ENCODE data around the gene PRKG1.

Gene PRKG1

GRCh38 chr10:51881213-51881612, 806.9 kb downstream of the PRKG1 start:
- Histone ChIP-seq H3K27me3 (ENCODE audit: control insufficient read depth, insufficient read depth, low read length) (no peaks in the 10 kb centered on the region), H3K4me1 (ENCODE audit: control insufficient read depth, insufficient read depth, low read length) (no peaks in the 10 kb centered on the region), H3K9ac (ENCODE audit: low read depth, low read length) (no peak overlapping the region), H3K4me3 (ENCODE audit: low read depth, low read length) (no peak overlapping the region), H3K9me3 (ENCODE audit: control insufficient read depth, insufficient read depth, low read length) (no peaks in the 10 kb centered on the region), H3K36me3 (ENCODE audit: control insufficient read depth, insufficient read depth, low read length) (no peaks in the 10 kb centered on the region)

GRCh38 chr10:51886438-51887068, 812.3 kb downstream of the PRKG1 start:
- Histone ChIP-seq H3K9ac (ENCODE audit: low read depth, low read length) (no peak overlapping the region), H3K4me3 (ENCODE audit: low read depth, low read length) (no peak overlapping the region), H3K36me3 (ENCODE audit: control insufficient read depth, insufficient read depth, low read length) (no peaks in the 10 kb centered on the region), H3K9me3 (ENCODE audit: control insufficient read depth, insufficient read depth, low read length) (no peaks in the 10 kb centered on the region), H3K4me1 (ENCODE audit: control insufficient read depth, insufficient read depth, low read length) (no peaks in the 10 kb centered on the region), H3K27me3 (ENCODE audit: control insufficient read depth, insufficient read depth, low read length) (no peaks in the 10 kb centered on the region)

DNA sequence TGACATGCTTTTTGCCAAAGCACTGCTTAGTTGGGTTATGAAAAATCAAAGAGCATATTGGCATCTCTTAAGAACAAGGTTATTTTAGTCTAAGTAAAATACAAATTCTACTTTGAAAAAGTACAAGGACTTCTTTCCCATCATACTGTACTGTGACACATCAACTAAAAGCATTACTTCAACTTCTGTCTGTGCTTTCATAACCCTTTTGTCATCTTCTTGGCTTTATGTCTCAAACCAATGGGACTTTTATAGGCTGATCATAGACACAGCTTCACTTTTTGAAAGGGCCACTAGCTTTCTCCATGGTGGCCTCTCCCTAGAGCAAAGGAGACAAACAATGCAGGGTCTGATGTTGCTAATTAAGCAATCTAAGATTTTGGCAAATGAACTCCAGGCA, 814.0 kb downstream of the PRKG1 start:
- Histone ChIP-seq H3K4me1 (ENCODE audit: control insufficient read depth, insufficient read depth, low read length) (no peaks in the 10 kb centered on the region), H3K9me3 (ENCODE audit: control insufficient read depth, insufficient read depth, low read length) (no peaks in the 10 kb centered on the region), H3K9ac (ENCODE audit: low read depth, low read length) (no peak overlapping the region), H3K4me3 (ENCODE audit: low read depth, low read length) (no peak overlapping the region), H3K27me3 (ENCODE audit: control insufficient read depth, insufficient read depth, low read length) (no peaks in the 10 kb centered on the region), H3K36me3 (ENCODE audit: control insufficient read depth, insufficient read depth, low read length) (no peaks in the 10 kb centered on the region)

- Histone ChIP-seq H3K9ac (ENCODE audit: low read depth, low read length) (no peak overlapping the region), H3K27me3 (ENCODE audit: control insufficient read depth, insufficient read depth, low read length) (no peaks in the 10 kb centered on the region), H3K9me3 (ENCODE audit: control insufficient read depth, insufficient read depth, low read length) (no peaks in the 10 kb centered on the region), H3K36me3 (ENCODE audit: control insufficient read depth, insufficient read depth, low read length) (no peaks in the 10 kb centered on the region), H3K4me3 (ENCODE audit: low read depth, low read length) (no peak overlapping the region), H3K4me1 (ENCODE audit: control insufficient read depth, insufficient read depth, low read length) (no peaks in the 10 kb centered on the region)
These were observed 818.0 kb downstream of the PRKG1 start for GRCh38 chr10:51892313-51892712.

GRCh38 chr10:51892965-51893658, 818.8 kb downstream of the PRKG1 start:
- no peaks in the 10 kb centered on the region for H3K4me1 ChIP-seq (ENCODE audit: control insufficient read depth, insufficient read depth, low read length)
- no peaks in the 10 kb centered on the region for H3K9me3 ChIP-seq (ENCODE audit: control insufficient read depth, insufficient read depth, low read length)
- H3K27me3 ChIP-seq (ENCODE audit: control insufficient read depth, insufficient read depth, low read length) = no peaks in the 10 kb centered on the region
- no peak overlapping the region for H3K4me3 ChIP-seq (ENCODE audit: low read depth, low read length)
- H3K36me3 ChIP-seq (ENCODE audit: control insufficient read depth, insufficient read depth, low read length) = no peaks in the 10 kb centered on the region
- H3K9ac ChIP-seq (ENCODE audit: low read depth, low read length) = no peak overlapping the region

DNA sequence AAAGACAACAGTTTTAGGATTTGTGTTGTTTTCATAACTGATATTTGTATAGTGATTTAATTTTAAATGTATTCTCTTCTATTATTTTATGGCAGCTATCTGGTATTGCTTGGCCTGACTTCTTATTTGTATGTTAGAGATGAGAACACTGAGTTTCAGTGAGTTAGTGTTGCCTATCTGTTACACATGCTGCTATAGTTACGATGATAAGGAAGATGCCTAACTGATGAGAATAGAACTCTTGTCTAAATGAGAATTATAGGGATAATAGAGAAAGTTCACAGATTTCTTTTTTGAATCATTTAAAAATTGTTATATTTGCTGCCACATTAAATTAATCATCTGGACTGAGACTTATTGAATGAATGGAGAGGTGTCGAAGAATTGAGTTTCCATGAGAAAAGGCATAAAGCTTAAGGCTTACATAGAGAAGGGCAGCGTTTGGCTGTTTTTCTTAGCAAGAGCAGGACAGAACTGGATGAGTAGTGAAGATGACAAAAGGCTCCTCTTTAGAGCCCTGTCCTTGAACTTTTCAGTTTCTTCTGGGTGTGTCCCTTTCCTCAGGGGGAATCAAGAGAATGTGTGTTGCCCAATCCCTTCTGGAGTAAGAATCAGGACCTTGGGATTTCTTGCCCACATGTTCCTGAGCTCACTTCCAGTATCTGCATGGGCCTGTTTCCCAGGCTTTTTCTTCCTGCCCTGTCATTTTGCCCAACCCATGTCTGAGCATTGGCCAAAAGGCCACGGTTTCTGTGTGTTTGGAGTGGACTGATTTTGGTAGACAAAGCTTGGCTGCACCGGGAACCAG, 820.7 kb downstream of the PRKG1 start:
- no peak overlapping the region for H3K9ac ChIP-seq (ENCODE audit: low read depth, low read length)
- no peaks in the 10 kb centered on the region for H3K4me1 ChIP-seq (ENCODE audit: control insufficient read depth, insufficient read depth, low read length)
- H3K9me3 ChIP-seq (ENCODE audit: control insufficient read depth, insufficient read depth, low read length) = no peaks in the 10 kb centered on the region
- no peak overlapping the region for H3K4me3 ChIP-seq (ENCODE audit: low read depth, low read length)
- H3K36me3 ChIP-seq (ENCODE audit: control insufficient read depth, insufficient read depth, low read length) = no peaks in the 10 kb centered on the region
- H3K27me3 ChIP-seq (ENCODE audit: control insufficient read depth, insufficient read depth, low read length) = no peaks in the 10 kb centered on the region

GRCh38 chr10:51896849-51897248, 822.6 kb downstream of the PRKG1 start:
- H3K27me3 ChIP-seq (ENCODE audit: control insufficient read depth, insufficient read depth, low read length) = no peaks in the 10 kb centered on the region
- no peaks in the 10 kb centered on the region for H3K9me3 ChIP-seq (ENCODE audit: control insufficient read depth, insufficient read depth, low read length)
- no peak overlapping the region for H3K4me3 ChIP-seq (ENCODE audit: low read depth, low read length)
- H3K36me3 ChIP-seq (ENCODE audit: control insufficient read depth, insufficient read depth, low read length) = no peaks in the 10 kb centered on the region
- no peak overlapping the region for H3K9ac ChIP-seq (ENCODE audit: low read depth, low read length)
- H3K4me1 ChIP-seq (ENCODE audit: control insufficient read depth, insufficient read depth, low read length) = no peaks in the 10 kb centered on the region

DNA sequence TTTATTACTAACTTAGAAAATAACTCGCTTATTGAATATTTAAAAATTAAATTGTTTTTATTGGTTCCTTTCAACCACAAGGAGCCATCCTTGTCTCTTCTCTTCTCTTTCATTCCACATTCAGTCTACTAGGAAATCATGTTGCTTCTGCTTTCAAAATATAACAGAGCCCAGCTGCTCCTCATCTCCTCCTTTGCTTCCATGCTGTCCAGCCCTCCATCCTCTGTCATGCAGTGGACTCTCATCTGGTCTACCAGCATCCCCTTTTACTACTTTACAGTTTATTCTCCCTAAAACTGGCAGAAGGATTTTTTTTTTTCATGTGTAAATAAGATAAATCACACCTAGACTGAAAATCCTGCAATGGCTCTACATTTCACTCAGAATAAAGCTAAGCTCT, 823.3 kb downstream of the PRKG1 start:
- Histone ChIP-seq H3K36me3 (ENCODE audit: control insufficient read depth, insufficient read depth, low read length) (no peaks in the 10 kb centered on the region), H3K4me1 (ENCODE audit: control insufficient read depth, insufficient read depth, low read length) (no peaks in the 10 kb centered on the region), H3K4me3 (ENCODE audit: low read depth, low read length) (no peak overlapping the region), H3K27me3 (ENCODE audit: control insufficient read depth, insufficient read depth, low read length) (no peaks in the 10 kb centered on the region), H3K9me3 (ENCODE audit: control insufficient read depth, insufficient read depth, low read length) (no peaks in the 10 kb centered on the region), H3K9ac (ENCODE audit: low read depth, low read length) (no peak overlapping the region)

GRCh38 chr10:51900180-51900579, 825.9 kb downstream of the PRKG1 start:
- no peak overlapping the region for H3K4me3 ChIP-seq (ENCODE audit: low read depth, low read length)
- H3K27me3 ChIP-seq (ENCODE audit: control insufficient read depth, insufficient read depth, low read length) = no peaks in the 10 kb centered on the region
- H3K9ac ChIP-seq (ENCODE audit: low read depth, low read length) = no peak overlapping the region
- no peaks in the 10 kb centered on the region for H3K36me3 ChIP-seq (ENCODE audit: control insufficient read depth, insufficient read depth, low read length)
- H3K4me1 ChIP-seq (ENCODE audit: control insufficient read depth, insufficient read depth, low read length) = no peaks in the 10 kb centered on the region
- no peaks in the 10 kb centered on the region for H3K9me3 ChIP-seq (ENCODE audit: control insufficient read depth, insufficient read depth, low read length)

- H3K9ac ChIP-seq (ENCODE audit: low read depth, low read length) = no peak overlapping the region
These were observed 829.4 kb downstream of the PRKG1 start for GRCh38 chr10:51903675-51904074.

DNA sequence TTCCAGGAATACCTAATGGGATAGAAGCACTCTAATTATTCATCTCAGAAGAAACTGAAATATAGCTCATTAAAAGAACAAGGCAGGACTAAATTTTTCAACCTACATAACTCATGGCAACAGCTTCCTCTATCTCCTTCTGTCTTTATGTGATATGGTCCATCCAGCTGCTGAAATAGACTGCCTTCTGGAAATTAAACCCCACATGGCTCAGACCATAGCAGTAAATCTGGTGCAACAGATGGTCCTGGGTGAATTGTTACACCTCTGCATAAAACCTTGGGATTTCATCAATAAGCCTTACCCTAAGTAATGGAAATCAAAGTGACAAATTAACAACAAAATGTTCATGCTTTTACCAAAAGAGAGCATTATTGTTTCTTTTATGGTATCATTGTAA, 830.7 kb downstream of the PRKG1 start:
- Histone ChIP-seq H3K9me3 (ENCODE audit: control insufficient read depth, insufficient read depth, low read length) (no peaks in the 10 kb centered on the region), H3K4me1 (ENCODE audit: control insufficient read depth, insufficient read depth, low read length) (peaks cover 19% of the 10 kb centered on the region), H3K4me3 (ENCODE audit: low read depth, low read length) (no peak overlapping the region), H3K36me3 (ENCODE audit: control insufficient read depth, insufficient read depth, low read length) (no peaks in the 10 kb centered on the region), H3K27me3 (ENCODE audit: control insufficient read depth, insufficient read depth, low read length) (peaks cover 21% of the 10 kb centered on the region), H3K9ac (ENCODE audit: low read depth, low read length) (no peak overlapping the region)

More at GRCh38 chr10:51903675-51904074, 829.4 kb downstream of the PRKG1 start:
- no peaks in the 10 kb centered on the region for H3K9me3 ChIP-seq (ENCODE audit: control insufficient read depth, insufficient read depth, low read length)
- no peaks in the 10 kb centered on the region for H3K36me3 ChIP-seq (ENCODE audit: control insufficient read depth, insufficient read depth, low read length)
- peaks cover 11% of the 10 kb centered on the region for H3K4me1 ChIP-seq (ENCODE audit: control insufficient read depth, insufficient read depth, low read length)
- peaks cover 9% of the 10 kb centered on the region for H3K27me3 ChIP-seq (ENCODE audit: control insufficient read depth, insufficient read depth, low read length)
- no peak overlapping the region for H3K4me3 ChIP-seq (ENCODE audit: low read depth, low read length)

DNA sequence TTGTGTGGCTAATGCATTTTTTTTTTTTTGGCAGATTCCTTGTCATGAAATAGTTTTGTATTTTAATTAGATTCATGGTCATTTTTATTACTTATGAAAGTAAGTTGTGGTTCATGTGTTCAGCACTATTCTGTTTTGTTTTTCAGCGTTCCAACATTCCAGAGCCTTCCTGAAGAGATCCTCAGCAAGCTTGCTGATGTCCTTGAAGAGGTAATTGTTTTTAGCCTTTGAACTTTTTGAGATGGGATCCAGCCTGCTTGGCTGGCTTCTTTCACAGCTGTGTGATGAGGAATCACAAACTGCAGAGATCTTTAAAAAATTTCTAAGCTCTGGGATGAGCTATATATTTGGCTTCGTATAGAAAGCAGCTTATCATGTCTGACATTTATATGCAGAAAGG, 833.1 kb downstream of the PRKG1 start:
- Histone ChIP-seq H3K27me3 (ENCODE audit: control insufficient read depth, insufficient read depth, low read length) (peaks cover 34% of the 10 kb centered on the region), H3K9ac (ENCODE audit: low read depth, low read length) (no peak overlapping the region), H3K4me1 (ENCODE audit: control insufficient read depth, insufficient read depth, low read length) (peaks cover 38% of the 10 kb centered on the region)

More for the DNA sequence above, 833.1 kb downstream of the PRKG1 start:
- Histone ChIP-seq H3K4me3 (ENCODE audit: low read depth, low read length) (no peak overlapping the region), H3K36me3 (ENCODE audit: control insufficient read depth, insufficient read depth, low read length) (no peaks in the 10 kb centered on the region), H3K9me3 (ENCODE audit: control insufficient read depth, insufficient read depth, low read length) (no peaks in the 10 kb centered on the region)
